Astrocyte (in vitro differentiated cells and primary cell): ENCODE measurements around the gene PHEX.

ENCODE experiments used
- EZH2 ChIP-seq: IDR thresholded peaks from 2 replicates; pipeline ENCODE4 v1.6.1; 2012; ENCODE audit warnings: mild to moderate bottlenecking, low read length, inconsistent platforms; ENCODE audit not compliant: insufficient read depth
- TF ChIP-seq, protein P1 (sequence below): IDR thresholded peaks from 2 replicates; pipeline ENCODE4 v1.5.1; 2011; ENCODE audit warnings: low read depth, mild to moderate bottlenecking, inconsistent platforms, low read length, moderate library complexity; ENCODE audit not compliant: insufficient read depth

DNA sequence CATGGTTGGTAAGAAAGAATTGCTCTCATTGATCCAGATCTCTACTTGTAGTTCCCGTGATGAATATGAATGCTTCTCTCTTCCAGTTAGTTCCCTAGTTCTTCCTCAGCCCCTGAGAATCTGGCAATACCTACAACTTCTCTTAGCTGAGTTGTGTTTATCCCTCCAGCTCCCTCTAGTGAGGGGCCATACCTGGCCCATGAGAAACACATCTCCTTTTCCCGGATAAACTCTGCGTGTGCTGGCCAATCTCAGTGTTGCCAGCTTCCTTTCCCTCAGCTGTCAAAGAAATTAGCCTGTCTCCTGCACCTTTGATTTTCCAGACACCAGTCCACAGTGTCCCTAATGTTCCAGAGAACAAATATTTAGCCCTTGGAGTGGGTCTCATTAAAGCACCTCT, 246.2 kb downstream of the PHEX start:
- TF ChIP-seq, protein P1, sequence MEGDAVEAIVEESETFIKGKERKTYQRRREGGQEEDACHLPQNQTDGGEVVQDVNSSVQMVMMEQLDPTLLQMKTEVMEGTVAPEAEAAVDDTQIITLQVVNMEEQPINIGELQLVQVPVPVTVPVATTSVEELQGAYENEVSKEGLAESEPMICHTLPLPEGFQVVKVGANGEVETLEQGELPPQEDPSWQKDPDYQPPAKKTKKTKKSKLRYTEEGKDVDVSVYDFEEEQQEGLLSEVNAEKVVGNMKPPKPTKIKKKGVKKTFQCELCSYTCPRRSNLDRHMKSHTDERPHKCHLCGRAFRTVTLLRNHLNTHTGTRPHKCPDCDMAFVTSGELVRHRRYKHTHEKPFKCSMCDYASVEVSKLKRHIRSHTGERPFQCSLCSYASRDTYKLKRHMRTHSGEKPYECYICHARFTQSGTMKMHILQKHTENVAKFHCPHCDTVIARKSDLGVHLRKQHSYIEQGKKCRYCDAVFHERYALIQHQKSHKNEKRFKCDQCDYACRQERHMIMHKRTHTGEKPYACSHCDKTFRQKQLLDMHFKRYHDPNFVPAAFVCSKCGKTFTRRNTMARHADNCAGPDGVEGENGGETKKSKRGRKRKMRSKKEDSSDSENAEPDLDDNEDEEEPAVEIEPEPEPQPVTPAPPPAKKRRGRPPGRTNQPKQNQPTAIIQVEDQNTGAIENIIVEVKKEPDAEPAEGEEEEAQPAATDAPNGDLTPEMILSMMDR, result no peak
- no peak for TF ChIP-seq EZH2
